Activated naive CD8-positive, alpha-beta T cell treated with anti-CD3 and anti-CD28 coated beads, Interleukin-2, amount 50 U/mL, for 24 hours (primary cell): ENCODE measurements around the gene MYOM1.

ENCODE experiments used
- ATAC-seq: fragments of 150-1000 bp; cut with Tn5 transposase; one replicate; pipeline ENCODE4 v1.10.0; 2021
- DNase-seq: peaks from one replicate; pipeline ENCODE4 v3.0.0; 2021
- H3K27ac Mint-ChIP-seq: one replicate; pipeline ENCODE4 v1.8.0; 2021; ENCODE audit warnings: mild to moderate bottlenecking, mixed read lengths
- H3K27me3 Mint-ChIP-seq: one replicate; pipeline ENCODE4 v1.8.0; 2021; ENCODE audit warnings: mixed read lengths
- H3K36me3 Mint-ChIP-seq: one replicate; pipeline ENCODE4 v1.8.0; 2021; ENCODE audit warnings: low read depth, mixed read lengths
- H3K4me1 Mint-ChIP-seq: one replicate; pipeline ENCODE4 v1.8.0; 2021; ENCODE audit warnings: mixed read lengths
- H3K4me3 Mint-ChIP-seq: one replicate; pipeline ENCODE4 v1.8.0; 2021; ENCODE audit warnings: mild to moderate bottlenecking, moderate library complexity, mixed read lengths
- H3K9me3 Mint-ChIP-seq: one replicate; pipeline ENCODE4 v1.8.0; 2021; ENCODE audit warnings: mixed read lengths

The MYOM1 gene

GRCh38 chr18:3219631-3220335, at the start of gene MYOM1:
Gene MYOM1, minus strand, starts transcription at chr18:3219968. Its CDS starts 4,745 bp downstream, at chr18:3215223.
- Mint-ChIP-seq H3K27me3 (no peaks in the 10 kb centered on the region), H3K4me3 (no peak within 1 kb of the TSS)

GRCh38 chr18:3269241-3269913, 49.6 kb upstream of the MYOM1 start:
- ATAC-seq: no peak
- H3K27ac Mint-ChIP-seq: peak overlapping the region; percentile 47
- no peaks in the 10 kb centered on the region for H3K9me3 Mint-ChIP-seq
- H3K4me3 Mint-ChIP-seq: peak overlapping the region; percentile 32
- H3K27me3 Mint-ChIP-seq: no peaks in the 10 kb centered on the region
- H3K36me3 Mint-ChIP-seq: peaks cover 26% of the 10 kb centered on the region
- H3K4me1 Mint-ChIP-seq: peaks cover 87% of the 10 kb centered on the region
- no peak for DNase-seq

More at GRCh38 chr18:3219631-3220335, at the start of gene MYOM1:
- Mint-ChIP-seq H3K9me3 (no peaks in the 10 kb centered on the region), H3K36me3 (no peaks in the 10 kb centered on the region), H3K27ac (no peak within 1 kb of the TSS), H3K4me1 (no peaks in the 10 kb centered on the region)
- ATAC-seq (no peak), DNase-seq (no peak)

GRCh38 chr18:3268306-3268705, 48.5 kb upstream of the MYOM1 start:
- ATAC-seq (no peak), DNase-seq (no peak)
- Mint-ChIP-seq H3K9me3 (no peaks in the 10 kb centered on the region), H3K27me3 (no peaks in the 10 kb centered on the region), H3K4me1 (peaks cover 97% of the 10 kb centered on the region), H3K4me3 (no peak overlapping the region), H3K27ac (no peak overlapping the region), H3K36me3 (peaks cover 22% of the 10 kb centered on the region)

GRCh38 chr18:3266062-3266608, 46.4 kb upstream of the MYOM1 start:
- Mint-ChIP-seq H3K4me3 (peak overlapping the region; percentile 33), H3K27ac (peak overlapping the region; percentile 37), H3K36me3 (peaks cover 19% of the 10 kb centered on the region), H3K27me3 (no peaks in the 10 kb centered on the region), H3K4me1 (peaks cover 79% of the 10 kb centered on the region), H3K9me3 (no peaks in the 10 kb centered on the region)
- ATAC-seq: no peak
- DNase-seq: no peak

- Mint-ChIP-seq H3K9me3 (no peaks in the 10 kb centered on the region), H3K27me3 (no peaks in the 10 kb centered on the region), H3K36me3 (peaks cover 19% of the 10 kb centered on the region), H3K4me3 (peak overlapping the region; percentile 33), H3K4me1 (peaks cover 77% of the 10 kb centered on the region), H3K27ac (peak overlapping the region; percentile 61)
- ATAC-seq (no peak), DNase-seq (no peak)
Observed at GRCh38 chr18:3265564-3266033, 45.8 kb upstream of the MYOM1 start.

- Mint-ChIP-seq H3K9me3 (no peaks in the 10 kb centered on the region), H3K27ac (peak overlapping the region; percentile 25)
- ATAC-seq: no peak
Observed at GRCh38 chr18:3264362-3264761, 44.6 kb upstream of the MYOM1 start.

GRCh38 chr18:3263132-3263700, 43.4 kb upstream of the MYOM1 start:
- peaks cover 74% of the 10 kb centered on the region for H3K4me1 Mint-ChIP-seq
- no peaks in the 10 kb centered on the region for H3K9me3 Mint-ChIP-seq
- peak overlapping the region; percentile 81 for H3K27ac Mint-ChIP-seq
- H3K27me3 Mint-ChIP-seq: no peaks in the 10 kb centered on the region
- peaks cover 17% of the 10 kb centered on the region for H3K36me3 Mint-ChIP-seq
- DNase-seq: no peak
- no peak for ATAC-seq
- peak overlapping the region; percentile 94 for H3K4me3 Mint-ChIP-seq

More at GRCh38 chr18:3264362-3264761, 44.6 kb upstream of the MYOM1 start:
- peaks cover 76% of the 10 kb centered on the region for H3K4me1 Mint-ChIP-seq
- H3K4me3 Mint-ChIP-seq: peak overlapping the region; percentile 57
- DNase-seq: no peak
- no peaks in the 10 kb centered on the region for H3K27me3 Mint-ChIP-seq
- peaks cover 17% of the 10 kb centered on the region for H3K36me3 Mint-ChIP-seq

GRCh38 chr18:3262234-3263131, 42.7 kb upstream of the MYOM1 start:
- peaks cover 72% of the 10 kb centered on the region for H3K4me1 Mint-ChIP-seq
- H3K27me3 Mint-ChIP-seq: no peaks in the 10 kb centered on the region
- DNase-seq: peak; percentile 33
- H3K9me3 Mint-ChIP-seq: no peaks in the 10 kb centered on the region
- H3K36me3 Mint-ChIP-seq: peaks cover 25% of the 10 kb centered on the region
- peak overlapping the region; percentile 94 for H3K4me3 Mint-ChIP-seq
- H3K27ac Mint-ChIP-seq: peak overlapping the region; percentile 81
- ATAC-seq: peak; percentile 42

GRCh38 chr18:3261373-3262233, 41.8 kb upstream of the MYOM1 start, which contains the start of gene MYL12B:
Gene MYL12B, plus strand, starts transcription at chr18:3262133. Its CDS starts 10,766 bp downstream, at chr18:3272899.
- DNase-seq (peak; percentile 81), ATAC-seq (peak; percentile 83)
- H3K4me1 Mint-ChIP-seq: peaks cover 72% of the 10 kb centered on the region
- H3K4me3 Mint-ChIP-seq: peak within 1 kb of the TSS; percentile 94
- no peaks in the 10 kb centered on the region for H3K27me3 Mint-ChIP-seq
- peaks cover 33% of the 10 kb centered on the region for H3K36me3 Mint-ChIP-seq
- H3K9me3 Mint-ChIP-seq: no peaks in the 10 kb centered on the region
- H3K27ac Mint-ChIP-seq: peak within 1 kb of the TSS; percentile 93

- Mint-ChIP-seq H3K9me3 (no peaks in the 10 kb centered on the region), H3K36me3 (peaks cover 40% of the 10 kb centered on the region), H3K4me1 (peaks cover 72% of the 10 kb centered on the region), H3K27me3 (no peaks in the 10 kb centered on the region), H3K27ac (peak overlapping the region; percentile 93), H3K4me3 (peak overlapping the region; percentile 94)
- DNase-seq (no peak), ATAC-seq (no peak)
Observed at GRCh38 chr18:3260995-3261372, 41.2 kb upstream of the MYOM1 start.

- Mint-ChIP-seq H3K36me3 (peaks cover 57% of the 10 kb centered on the region), H3K4me1 (peaks cover 75% of the 10 kb centered on the region), H3K9me3 (no peaks in the 10 kb centered on the region), H3K27ac (peak overlapping the region; percentile 74), H3K27me3 (no peaks in the 10 kb centered on the region), H3K4me3 (no peak overlapping the region)
- ATAC-seq: no peak
- DNase-seq: no peak
Observed at GRCh38 chr18:3257627-3258120, 37.9 kb upstream of the MYOM1 start.

- H3K36me3 Mint-ChIP-seq: peaks cover 59% of the 10 kb centered on the region
- peaks cover 82% of the 10 kb centered on the region for H3K4me1 Mint-ChIP-seq
- ATAC-seq (no peak), DNase-seq (no peak)
- no peak overlapping the region for H3K4me3 Mint-ChIP-seq
- no peaks in the 10 kb centered on the region for H3K27me3 Mint-ChIP-seq
- H3K9me3 Mint-ChIP-seq: no peaks in the 10 kb centered on the region
- peak overlapping the region; percentile 74 for H3K27ac Mint-ChIP-seq
Observed at GRCh38 chr18:3256693-3257626, 37.2 kb upstream of the MYOM1 start.
